Parietal lobe (tissue), 2 donors: Measurements from ENCODE around the gene CRHBP. TPM values are rescaled to one million over a fixed set of nuclear protein-coding genes. Genes with fewer than 3 reads are reported as not detected.

ENCODE experiments used
- small RNA-seq: library from RNA; depleted of rRNA; stranded (forward); fragments of <200 nt; gene quantifications from one replicate; pipeline ENCODE3, GENCODE V24; 2014; ENCODE audit warnings: low replicate concordance
- total RNA-seq: library from RNA; depleted of rRNA; stranded (reverse); fragments of >200 nt; gene quantifications from one replicate; pipeline ENCODE4 v1.2.3, GENCODE V29; 2014

The CRHBP gene, protein sequence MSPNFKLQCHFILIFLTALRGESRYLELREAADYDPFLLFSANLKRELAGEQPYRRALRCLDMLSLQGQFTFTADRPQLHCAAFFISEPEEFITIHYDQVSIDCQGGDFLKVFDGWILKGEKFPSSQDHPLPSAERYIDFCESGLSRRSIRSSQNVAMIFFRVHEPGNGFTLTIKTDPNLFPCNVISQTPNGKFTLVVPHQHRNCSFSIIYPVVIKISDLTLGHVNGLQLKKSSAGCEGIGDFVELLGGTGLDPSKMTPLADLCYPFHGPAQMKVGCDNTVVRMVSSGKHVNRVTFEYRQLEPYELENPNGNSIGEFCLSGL
- total RNA-seq, result 2.8 TPM

DNA sequence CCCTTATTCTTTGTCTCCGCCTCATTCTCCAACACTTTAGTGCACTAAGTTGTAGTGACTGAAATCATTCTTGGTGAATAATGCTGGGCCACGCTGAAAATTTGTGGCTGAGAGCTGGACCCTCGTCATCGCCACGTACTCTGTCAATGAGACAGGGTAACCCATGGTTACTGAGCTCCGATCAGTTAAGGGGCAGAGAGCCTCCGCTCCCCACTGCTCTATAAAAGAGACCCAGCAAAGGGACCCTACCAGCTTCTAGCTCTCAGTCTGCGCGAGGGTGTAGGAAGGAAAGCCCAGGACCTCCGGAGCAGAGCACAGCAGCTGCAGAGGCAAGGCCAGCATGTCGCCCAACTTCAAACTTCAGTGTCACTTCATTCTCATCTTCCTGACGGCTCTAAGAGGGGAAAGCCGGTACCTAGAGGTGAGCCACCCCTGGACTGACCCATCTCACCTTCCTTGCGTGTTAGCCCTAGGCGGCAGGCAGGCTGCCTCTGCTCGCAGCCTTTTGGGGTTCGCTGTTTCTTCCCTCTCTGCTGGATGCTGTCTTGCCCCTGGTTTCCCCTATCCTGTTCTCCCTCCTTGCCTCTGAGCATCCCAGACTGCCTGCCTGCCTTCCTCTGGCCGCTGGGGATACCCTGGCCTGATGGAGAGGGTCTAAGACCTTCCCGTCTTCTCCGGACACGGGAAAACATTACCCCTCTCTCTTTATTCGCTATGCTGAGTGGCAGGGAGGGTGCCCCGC lies at the start of gene CRHBP:
CRHBP (plus strand) TSS at position 251 of the 742 bp plus-strand sequence; CDS start at position 341, 90 bp downstream.

Small RNAs within 50 kb of the gene (small RNA-seq; reads per million reads assigned to genes)
- not detected for gene RNU6ATAC36P

Other genes with a start within 250 kb of the CRHBP start
- 34.7 TPM for gene F2R, start 236.9 kb upstream of the CRHBP start, total RNA-seq
- 0.94 TPM for gene F2RL1, start 134.0 kb upstream of the CRHBP start, total RNA-seq
- not detected for gene S100Z, start 103.0 kb upstream of the CRHBP start, total RNA-seq
- 32.2 TPM for gene AGGF1, start 77.4 kb downstream of the CRHBP start, total RNA-seq
- gene ZBED3, start 134.2 kb downstream of the CRHBP start, total RNA-seq, result 4.4 TPM